Measurements from ENCODE around the gene CYB561D1. TPM values are rescaled to one million over a fixed set of nuclear protein-coding genes. Genes with fewer than 3 reads are reported as not detected.
"Not testable (repeated sequence)": the region's sequence is repeated elsewhere in the genome, so short reads cannot be mapped to it uniquely, and the experiment has no call there.

Gene CYB561D1
- total RNA-seq, 2 experiments from 2014 or later: 7.1 to 8.7 TPM

DNA sequence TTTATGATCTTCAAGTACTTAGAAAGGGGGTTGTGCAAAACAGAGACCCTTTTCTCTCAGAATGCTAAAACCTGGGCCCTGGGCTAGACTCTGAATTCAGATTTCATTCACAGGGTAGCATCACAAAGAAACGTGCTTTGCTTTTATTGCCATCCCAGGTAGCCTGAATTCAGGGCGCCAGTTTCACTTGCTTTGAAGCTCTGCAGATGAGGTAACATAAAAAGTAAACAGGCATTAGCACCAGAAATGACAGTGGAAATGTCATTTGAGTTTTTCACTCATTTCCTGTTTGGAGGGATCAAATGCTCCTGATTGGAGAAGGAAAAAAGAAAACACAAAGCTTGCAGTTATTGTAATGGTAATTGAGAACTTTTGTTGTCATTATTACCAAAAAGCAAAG lies 25.0 kb upstream of the CYB561D1 start:
- peak; percentile 30 for ATAC-seq
- H3K27me3 Mint-ChIP-seq: peaks cover 42% of the 10 kb centered on the region
- no peak for DNase-seq
- H3K36me3 Mint-ChIP-seq (ENCODE audit: low read depth): no peaks in the 10 kb centered on the region
- no peaks in the 10 kb centered on the region for H3K9me3 Mint-ChIP-seq (ENCODE audit: low read depth)
- CTCF ChIA-PET: interaction anchor here (0.6 to 1.7 kb wide), 7 partner anchors 11 to 171 kb away, joined by 3 to 8 read pairs (median 3); no protein-coding TSS in a partner anchor
- no peak overlapping the region for H3K27ac Mint-ChIP-seq
- POLR2A ChIA-PET: interaction anchor here (0.6 kb wide), 1 partner anchor 281 kb away, joined by 6 read pairs; no protein-coding TSS in a partner anchor
- no peak overlapping the region for H3K4me3 Mint-ChIP-seq
- intact Hi-C loops (cut with DNase I, micrococcal nuclease): no loop called here
- peaks cover 4% of the 10 kb centered on the region for H3K4me1 Mint-ChIP-seq

DNA sequence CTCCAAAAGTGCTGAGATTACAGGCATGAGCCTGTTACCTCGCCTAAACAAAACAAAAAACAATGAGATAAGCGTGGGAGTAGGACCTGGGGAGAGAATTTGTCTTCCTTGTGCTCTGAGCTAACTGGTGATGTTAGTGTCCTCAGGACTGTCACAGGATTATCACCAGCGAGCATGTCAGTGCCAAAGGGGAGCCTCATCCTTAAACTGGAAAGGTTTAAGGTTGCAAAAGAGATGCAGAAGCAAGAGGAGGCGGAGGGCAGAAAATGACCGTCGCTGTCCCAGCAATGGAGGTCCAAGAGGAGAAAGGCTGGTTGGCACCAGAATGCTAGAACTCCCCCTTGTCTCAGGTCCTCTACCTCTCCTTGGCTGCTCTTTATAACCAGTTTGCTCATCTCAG lies 23.6 kb upstream of the CYB561D1 start:
- no peak overlapping the region for H3K4me3 Mint-ChIP-seq
- ATAC-seq: no peak
- no peak for DNase-seq
- H3K27me3 Mint-ChIP-seq: peaks cover 32% of the 10 kb centered on the region
- H3K9me3 Mint-ChIP-seq (ENCODE audit: low read depth): no peaks in the 10 kb centered on the region
- intact Hi-C loops (cut with DNase I, micrococcal nuclease): no loop called here
- no peak overlapping the region for H3K27ac Mint-ChIP-seq
- POLR2A ChIA-PET: no interaction called here
- H3K36me3 Mint-ChIP-seq (ENCODE audit: low read depth): no peaks in the 10 kb centered on the region
- CTCF ChIA-PET: interaction anchor here (0.6 to 1.2 kb wide), 2 partner anchors 60 to 71 kb away, joined by 3 read pairs; no protein-coding TSS in a partner anchor
- peaks cover 4% of the 10 kb centered on the region for H3K4me1 Mint-ChIP-seq

DNA sequence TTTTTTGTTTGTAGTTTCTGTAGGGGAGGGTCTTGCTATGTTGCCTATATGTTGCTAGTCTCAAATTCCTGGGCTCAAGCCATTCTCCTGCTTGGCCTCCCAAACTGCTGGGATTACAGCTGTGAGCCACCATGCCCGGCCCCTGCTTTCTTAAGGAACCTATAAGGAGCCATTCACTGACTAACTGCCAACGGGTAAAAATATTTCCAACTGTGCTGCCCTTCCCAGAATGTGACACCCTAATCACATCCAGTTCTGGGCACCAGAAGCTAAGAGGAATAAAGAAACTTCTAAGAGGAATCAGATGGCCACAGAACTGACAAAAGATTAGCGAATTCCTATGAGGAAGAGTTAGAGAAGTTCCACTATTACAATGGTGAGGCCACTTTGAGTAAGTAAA lies 21.1 kb upstream of the CYB561D1 start:
- no peak overlapping the region for H3K4me3 Mint-ChIP-seq
- CTCF ChIA-PET: interaction anchor here (0.7 kb wide), 1 partner anchor 190 kb away, joined by 4 read pairs; the partner anchor contains the start of gene PSRC1
- no peaks in the 10 kb centered on the region for H3K9me3 Mint-ChIP-seq (ENCODE audit: low read depth)
- no peaks in the 10 kb centered on the region for H3K36me3 Mint-ChIP-seq (ENCODE audit: low read depth)
- no peak for ATAC-seq
- H3K27ac Mint-ChIP-seq: no peak overlapping the region
- no peak for DNase-seq
- H3K4me1 Mint-ChIP-seq: peaks cover 2% of the 10 kb centered on the region
- intact Hi-C loops (cut with DNase I, micrococcal nuclease): no loop called here
- POLR2A ChIA-PET: no interaction called here
- peaks cover 26% of the 10 kb centered on the region for H3K27me3 Mint-ChIP-seq

DNA sequence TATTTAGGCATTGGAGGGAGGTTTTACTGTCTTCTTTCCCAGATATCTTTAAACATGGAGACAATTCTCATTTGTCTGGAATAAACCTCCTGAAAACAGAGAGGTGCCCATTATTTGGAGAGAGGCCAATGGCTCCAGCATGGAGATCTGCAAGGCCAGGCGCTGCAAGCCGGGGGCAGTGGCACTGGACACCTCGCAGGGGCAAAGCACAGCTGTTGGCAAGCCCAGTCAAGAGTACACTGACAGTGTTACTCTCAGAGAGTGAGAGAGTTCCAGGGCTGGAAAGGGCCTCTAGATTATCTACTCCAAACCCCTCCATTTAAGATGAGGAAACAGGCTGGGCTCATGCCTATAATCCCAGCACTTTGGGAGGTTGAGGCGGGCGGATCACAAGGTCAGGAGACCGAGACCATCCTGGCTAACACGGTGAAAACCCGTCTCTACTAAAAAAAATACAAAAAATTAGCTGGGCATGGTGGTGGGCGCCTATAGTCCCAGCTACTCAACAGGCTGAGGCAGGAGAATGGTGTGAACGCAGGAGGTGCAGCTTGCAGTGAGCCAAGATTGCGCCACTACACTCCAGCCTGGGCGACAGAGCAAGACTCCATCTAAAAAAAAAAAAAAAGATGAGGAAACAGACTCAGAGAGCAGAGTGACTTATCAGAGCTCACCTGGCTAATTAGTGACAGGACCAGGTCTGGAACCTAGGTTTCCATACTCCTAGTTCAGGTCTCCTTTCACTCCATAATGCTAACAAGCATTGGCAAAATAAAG lies 20.4 kb upstream of the CYB561D1 start:
- not testable (repeated sequence) for ATAC-seq

GRCh38 chr1:109474697-109475096 lies 19.2 kb upstream of the CYB561D1 start:
- no peaks in the 10 kb centered on the region for H3K36me3 Mint-ChIP-seq (ENCODE audit: low read depth)
- H3K27ac Mint-ChIP-seq: no peak overlapping the region
- ChIA-PET CTCF (interaction anchor here (1.0 kb wide), 1 partner anchor 9 kb away, joined by 4 read pairs; the partner anchor contains the start of gene ATXN7L2), POLR2A (no interaction called here)
- intact Hi-C loops (cut with DNase I, micrococcal nuclease): no loop called here
- no peaks in the 10 kb centered on the region for H3K9me3 Mint-ChIP-seq (ENCODE audit: low read depth)
- H3K27me3 Mint-ChIP-seq: peaks cover 22% of the 10 kb centered on the region
- H3K4me1 Mint-ChIP-seq: no peaks in the 10 kb centered on the region
- DNase-seq (no peak), ATAC-seq (no peak)
- H3K4me3 Mint-ChIP-seq: no peak overlapping the region

More for the DNA sequence above, 20.4 kb upstream of the CYB561D1 start:
- DNase-seq; POLR2A ChIA-PET; H3K4me1 Mint-ChIP-seq; H3K9me3 Mint-ChIP-seq (ENCODE audit: low read depth); H3K36me3 Mint-ChIP-seq (ENCODE audit: low read depth); intact Hi-C loops (cut with DNase I, micrococcal nuclease); H3K4me3 Mint-ChIP-seq; H3K27ac Mint-ChIP-seq: not testable (repeated sequence)
- CTCF ChIA-PET: interaction anchor here (0.6 to 1.1 kb wide), 3 partner anchors 30 to 191 kb away, joined by 3 to 5 read pairs (median 4); partner anchors contain the start of gene PSRC1
- H3K27me3 Mint-ChIP-seq: peaks cover 20% of the 10 kb centered on the region

GRCh38 chr1:109475261-109475660 lies 18.6 kb upstream of the CYB561D1 start:
- H3K4me3 Mint-ChIP-seq: no peak overlapping the region
- CTCF ChIA-PET: interaction anchor here (1.0 to 2.0 kb wide), 2 partner anchors 8 to 15 kb away, joined by 4 read pairs; partner anchors contain the start of gene ATXN7L2
- peaks cover 19% of the 10 kb centered on the region for H3K27me3 Mint-ChIP-seq
- POLR2A ChIA-PET: no interaction called here
- ATAC-seq (no peak), DNase-seq (no peak)
- intact Hi-C loops (cut with DNase I, micrococcal nuclease): no loop called here
- no peaks in the 10 kb centered on the region for H3K4me1 Mint-ChIP-seq
- no peaks in the 10 kb centered on the region for H3K36me3 Mint-ChIP-seq (ENCODE audit: low read depth)
- H3K27ac Mint-ChIP-seq: no peak overlapping the region
- no peaks in the 10 kb centered on the region for H3K9me3 Mint-ChIP-seq (ENCODE audit: low read depth)

DNA sequence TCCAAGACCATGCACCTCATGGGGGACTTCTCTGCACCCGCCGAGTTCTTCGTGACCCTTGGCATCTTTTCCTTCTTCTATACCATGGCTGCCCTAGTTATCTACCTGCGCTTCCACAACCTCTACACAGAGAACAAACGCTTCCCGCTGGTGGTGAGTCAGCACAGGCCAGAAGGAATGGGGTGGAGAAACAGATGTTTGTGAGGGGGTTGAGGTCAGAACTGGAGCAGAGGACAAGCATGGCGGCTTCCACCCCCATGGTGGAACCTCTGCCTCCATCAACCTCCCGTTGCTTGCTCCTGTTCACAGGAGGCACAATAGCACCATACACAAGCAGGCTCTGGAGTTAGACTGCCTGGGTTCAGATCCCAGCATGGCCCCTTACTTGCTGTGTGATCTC lies 17.1 kb upstream of the CYB561D1 start:
- Mint-ChIP-seq H3K36me3 (ENCODE audit: low read depth) (no peaks in the 10 kb centered on the region), H3K27me3 (peaks cover 11% of the 10 kb centered on the region), H3K4me3 (no peak overlapping the region), H3K4me1 (no peaks in the 10 kb centered on the region), H3K9me3 (ENCODE audit: low read depth) (no peaks in the 10 kb centered on the region), H3K27ac (no peak overlapping the region)
- ATAC-seq: no peak
- CTCF ChIA-PET: interaction anchor here (2.0 kb wide), 1 partner anchor 13 kb away, joined by 4 read pairs; no protein-coding TSS in a partner anchor
- no peak for DNase-seq
- intact Hi-C loops (cut with DNase I, micrococcal nuclease): no loop called here
- POLR2A ChIA-PET: no interaction called here

DNA sequence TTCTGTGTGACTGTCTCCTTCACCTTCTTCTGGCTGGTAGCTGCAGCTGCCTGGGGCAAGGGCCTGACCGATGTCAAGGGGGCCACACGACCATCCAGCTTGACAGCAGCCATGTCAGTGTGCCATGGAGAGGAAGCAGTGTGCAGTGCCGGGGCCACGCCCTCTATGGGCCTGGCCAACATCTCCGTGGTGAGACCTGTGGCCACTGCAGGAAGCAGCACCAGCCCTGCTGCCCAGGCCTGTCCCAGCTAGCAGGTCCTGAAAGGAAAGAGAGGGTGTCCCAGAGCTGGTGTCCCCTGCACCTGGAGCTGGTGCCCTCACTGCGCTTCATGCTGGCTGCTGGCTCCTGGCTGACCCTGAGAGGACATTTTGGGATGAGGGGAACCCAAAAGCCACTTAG lies 16.1 kb upstream of the CYB561D1 start:
- intact Hi-C loops (cut with DNase I, micrococcal nuclease): no loop called here
- Mint-ChIP-seq H3K36me3 (ENCODE audit: low read depth) (no peaks in the 10 kb centered on the region), H3K9me3 (ENCODE audit: low read depth) (no peaks in the 10 kb centered on the region), H3K27me3 (peaks cover 11% of the 10 kb centered on the region), H3K4me1 (peaks cover 8% of the 10 kb centered on the region), H3K4me3 (no peak overlapping the region), H3K27ac (no peak overlapping the region)
- ATAC-seq (no peak), DNase-seq (no peak)
- ChIA-PET CTCF (interaction anchor here (0.8 kb wide), 1 partner anchor 12 kb away, joined by 3 read pairs; no protein-coding TSS in a partner anchor), POLR2A (no interaction called here)

- intact Hi-C loops (cut with DNase I, micrococcal nuclease): no loop called here
- ATAC-seq (no peak), DNase-seq (peak; percentile 68)
- Mint-ChIP-seq H3K4me1 (peaks cover 15% of the 10 kb centered on the region), H3K36me3 (ENCODE audit: low read depth) (no peaks in the 10 kb centered on the region), H3K4me3 (no peak overlapping the region), H3K27me3 (peaks cover 11% of the 10 kb centered on the region), H3K27ac (no peak overlapping the region), H3K9me3 (ENCODE audit: low read depth) (no peaks in the 10 kb centered on the region)
- ChIA-PET POLR2A (no interaction called here), CTCF (interaction anchor here (0.6 to 1.3 kb wide), 4 partner anchors 11 to 63 kb away, joined by 3 to 4 read pairs (median 3); no protein-coding TSS in a partner anchor)
These were observed 15.1 kb upstream of the CYB561D1 start for GRCh38 chr1:109478806-109479205.

DNA sequence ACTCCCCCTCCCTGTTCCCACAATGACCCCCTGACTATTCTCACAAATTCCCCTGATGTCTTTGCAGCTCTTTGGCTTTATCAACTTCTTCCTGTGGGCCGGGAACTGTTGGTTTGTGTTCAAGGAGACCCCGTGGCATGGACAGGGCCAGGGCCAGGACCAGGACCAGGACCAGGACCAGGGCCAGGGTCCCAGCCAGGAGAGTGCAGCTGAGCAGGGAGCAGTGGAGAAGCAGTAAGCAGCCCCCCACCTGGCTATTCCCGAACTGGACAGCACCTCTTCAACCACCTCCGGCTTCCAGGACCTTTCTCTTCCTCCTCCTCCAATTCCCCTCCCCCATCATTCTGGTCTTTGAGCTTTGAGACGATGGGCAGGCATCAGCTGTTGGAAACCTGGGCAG lies 14.6 kb upstream of the CYB561D1 start:
- CTCF ChIA-PET: interaction anchor here (0.6 to 1.3 kb wide), 6 partner anchors 10 to 63 kb away, joined by 3 to 4 read pairs (median 3); no protein-coding TSS in a partner anchor
- intact Hi-C loops (cut with DNase I, micrococcal nuclease): no loop called here
- ATAC-seq: no peak
- Mint-ChIP-seq H3K27me3 (peaks cover 9% of the 10 kb centered on the region), H3K9me3 (ENCODE audit: low read depth) (no peaks in the 10 kb centered on the region), H3K4me3 (no peak overlapping the region), H3K4me1 (peaks cover 17% of the 10 kb centered on the region), H3K36me3 (ENCODE audit: low read depth) (no peaks in the 10 kb centered on the region), H3K27ac (no peak overlapping the region)
- POLR2A ChIA-PET: no interaction called here
- no peak for DNase-seq

DNA sequence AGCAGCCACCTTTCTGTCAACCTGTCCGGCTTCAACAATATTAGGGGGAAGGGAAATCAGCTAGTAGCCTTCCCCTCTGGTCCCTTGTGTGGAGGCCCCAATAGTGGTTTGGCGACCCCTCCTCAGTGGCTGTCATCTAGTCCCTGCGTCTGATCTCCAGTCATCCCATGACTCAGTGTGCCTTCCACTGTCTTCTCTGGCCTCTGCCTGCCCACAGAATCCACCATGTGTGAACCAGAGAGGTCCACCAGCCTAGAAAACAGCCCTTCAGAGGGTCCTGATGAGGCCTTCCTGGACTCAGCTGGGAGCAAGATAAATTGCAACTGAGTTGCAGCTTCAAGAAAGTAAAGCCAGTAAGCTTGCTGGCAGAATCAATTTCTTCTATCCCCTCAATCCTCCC lies 14.0 kb upstream of the CYB561D1 start:
- Mint-ChIP-seq H3K4me3 (no peak overlapping the region), H3K4me1 (peaks cover 20% of the 10 kb centered on the region), H3K27ac (no peak overlapping the region), H3K36me3 (ENCODE audit: low read depth) (no peaks in the 10 kb centered on the region), H3K27me3 (peaks cover 9% of the 10 kb centered on the region), H3K9me3 (ENCODE audit: low read depth) (no peaks in the 10 kb centered on the region)
- ChIA-PET CTCF (interaction anchor here (0.6 to 1.2 kb wide), 3 partner anchors 11 to 55 kb away, joined by 3 to 4 read pairs (median 3); no protein-coding TSS in a partner anchor), POLR2A (no interaction called here)
- no peak for ATAC-seq
- intact Hi-C loops (cut with DNase I, micrococcal nuclease): loop anchor here (5.0 kb wide), 4 partner anchors 142 to 733 kb away; partner anchors contain the start of genes STXBP3 (in 1 of the 2), TMEM167B (in 1 of the 2) and WDR47 (in 1 of the 2)
- no peak for DNase-seq

Measured in activated CD4-positive, alpha-beta T cell treated with anti-CD3 and anti-CD28 coated beads for 36 hours (primary cell).